Psoas muscle (tissue), 8 donors: ENCODE results near the gene NDRG4. TPM values are rescaled to one million over a fixed set of nuclear protein-coding genes. Genes with fewer than 3 reads are reported as not detected.

Experiments
- ATAC-seq, 4 donors: fragments of 200-7000 bp; cut with Tn5 transposase; one replicate each; pipeline ENCODE4 v1.9.1; 2020; ENCODE audit warnings: moderate library complexity in 3 of 4, mild to moderate bottlenecking in 2 of 4
- DNase-seq, 2 donors: peaks; one replicate each; pipeline ENCODE4 v3.0.0-alpha.2; 2020
- H3K27ac ChIP-seq: fragments of 200-600 bp; one replicate; pipeline ENCODE4 v1.8.0; 2022
- H3K27me3 ChIP-seq, 3 donors: fragments of 200-600 bp in 1 of 3; one replicate each; pipeline versions ENCODE4 v1.6.1 to v1.8.0; 2013 to 2022; ENCODE audit warnings: low read length in 2 of 3, mild to moderate bottlenecking in 2 of 3, moderate library complexity in 1 of 3; ENCODE audit not compliant: insufficient read depth in 3 of 3
- H3K36me3 ChIP-seq, 2 donors: fragments of 200-600 bp in 1 of 2; one replicate each; pipeline versions ENCODE4 v1.6.1 to v1.8.0; 2013 to 2022; ENCODE audit warnings: low read depth in 1 of 2, mild to moderate bottlenecking in 1 of 2, moderate library complexity in 1 of 2; ENCODE audit not compliant: insufficient read depth in 1 of 2
- H3K4me1 ChIP-seq: fragments of 200-600 bp; one replicate; pipeline ENCODE4 v1.8.0; 2022
- H3K4me3 ChIP-seq: fragments of 200-600 bp; one replicate; pipeline ENCODE4 v1.8.0; 2022; ENCODE audit warnings: mild to moderate bottlenecking
- H3K9me3 ChIP-seq: fragments of 200-600 bp; one replicate; pipeline ENCODE4 v1.8.0; 2022
- WGBS, 3 donors: extraction: QIAGEN DNeasy Blood & Tissue Kit; methylation state at CpG; one replicate each; pipeline versions ENCODE4 v1.1.6 to v1.1.7; 2013; 5-methylcytosine and 5-hydroxymethylcytosine counted together
- intact Hi-C, 2 donors: fragments of 100-400 bp; cut with DNase I; formaldehyde crosslinking; loops; one replicate each; pipeline versions ENCODE4 v1.11.0 to v1.14.2; 2022
- polyA plus RNA-seq, 3 donors: library from polyadenylated mRNA; stranded (reverse); fragments of 200-250 nt; gene quantifications; one replicate each; pipeline ENCODE4 v1.2.3, GENCODE V29; 2013
- total RNA-seq, 4 donors: library from RNA; stranded (reverse); fragmentation: NEBNext Ultra II Directional in 2 of 4; extraction: Animal tissue kit (Norgen Biotek cat#: 25700) in 2 of 4; gene quantifications; one replicate each; pipeline versions ENCODE4 v1.2.1 to v1.2.4, GENCODE V29; 2021 to 2023
- TF ChIP-seq, protein P1 (sequence below): fragments of 200-600 bp; IDR thresholded peaks from one replicate; pipeline ENCODE4 v1.8.0; 2022; ENCODE audit warnings: antibody characterized with exemption
- donor health status: healthy with polysubstance abuse.
- donor health status: DM: no; HTN: no; CAD: no; lungs with moderate emphysema.
- donor health status: Bipolar disorder and iron deficiency.
- donor health status: healthy.
- donor health status: DM: yes; HTN: yes; CAD: no.
- donor health status: DM: no; HTN: no; CAD: no.
- donor health status: DM: no; HTN: no; CAD: no.
- donor health status: DM: yes; HTN: yes; CAD: no.

NDRG4 gene
- total and polyA plus RNA-seq, 7 donors = 1.7 to 12.3 (median 2.5) TPM

DNA sequence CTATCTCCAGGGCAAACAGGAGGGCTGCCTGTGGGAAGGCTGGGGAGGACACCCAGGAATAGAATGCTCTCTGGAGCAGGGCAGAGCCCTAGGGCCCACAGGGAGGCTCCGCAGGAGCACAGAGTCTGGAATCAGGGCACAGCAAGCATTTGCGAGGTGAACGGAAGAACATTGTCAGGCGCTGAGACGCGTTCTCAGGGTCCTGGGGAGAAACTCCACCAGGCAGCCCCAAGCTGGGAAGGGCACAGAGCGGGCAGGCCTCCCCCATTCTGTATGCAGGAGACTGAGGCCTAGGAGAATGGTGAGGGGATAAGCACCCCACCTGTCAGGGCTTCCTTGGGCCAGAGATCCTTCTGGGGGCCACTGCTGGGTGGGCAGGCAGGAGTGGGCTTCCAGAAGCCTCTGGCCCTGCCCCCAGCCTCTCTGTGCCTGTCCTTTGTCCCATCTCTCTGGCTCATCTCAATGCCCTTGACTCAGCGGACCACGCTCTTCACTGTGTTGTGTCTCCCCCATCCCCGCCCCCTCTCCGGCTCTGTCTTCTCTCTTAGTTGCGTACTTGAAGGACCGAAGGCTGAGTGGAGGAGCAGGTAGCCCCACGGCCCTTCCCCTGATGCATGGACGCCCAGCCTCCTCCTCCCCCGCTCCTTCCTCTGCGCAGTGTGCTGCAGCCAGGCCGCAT lies 10.3 kb downstream of the NDRG4 start:
- peak in 1 of 2 donors; percentile 51 for DNase-seq
- no peak overlapping the region for H3K4me3 ChIP-seq
- 91 to 95% (median 94%) methylated on average over 18 of the region's 18 CpGs for WGBS, 3 donors
- H3K9me3 ChIP-seq = no peaks in the 10 kb centered on the region
- intact Hi-C loops = loop anchor here (5.0 to 10.0 kb wide), 3 partner anchors 147 to 225 kb away; partner anchors contain the start of gene GOT2 (in 1 of the 2)
- TF ChIP-seq, protein P1, sequence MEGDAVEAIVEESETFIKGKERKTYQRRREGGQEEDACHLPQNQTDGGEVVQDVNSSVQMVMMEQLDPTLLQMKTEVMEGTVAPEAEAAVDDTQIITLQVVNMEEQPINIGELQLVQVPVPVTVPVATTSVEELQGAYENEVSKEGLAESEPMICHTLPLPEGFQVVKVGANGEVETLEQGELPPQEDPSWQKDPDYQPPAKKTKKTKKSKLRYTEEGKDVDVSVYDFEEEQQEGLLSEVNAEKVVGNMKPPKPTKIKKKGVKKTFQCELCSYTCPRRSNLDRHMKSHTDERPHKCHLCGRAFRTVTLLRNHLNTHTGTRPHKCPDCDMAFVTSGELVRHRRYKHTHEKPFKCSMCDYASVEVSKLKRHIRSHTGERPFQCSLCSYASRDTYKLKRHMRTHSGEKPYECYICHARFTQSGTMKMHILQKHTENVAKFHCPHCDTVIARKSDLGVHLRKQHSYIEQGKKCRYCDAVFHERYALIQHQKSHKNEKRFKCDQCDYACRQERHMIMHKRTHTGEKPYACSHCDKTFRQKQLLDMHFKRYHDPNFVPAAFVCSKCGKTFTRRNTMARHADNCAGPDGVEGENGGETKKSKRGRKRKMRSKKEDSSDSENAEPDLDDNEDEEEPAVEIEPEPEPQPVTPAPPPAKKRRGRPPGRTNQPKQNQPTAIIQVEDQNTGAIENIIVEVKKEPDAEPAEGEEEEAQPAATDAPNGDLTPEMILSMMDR = no peak
- H3K4me1 ChIP-seq = no peaks in the 10 kb centered on the region
- H3K36me3 ChIP-seq = no peaks in the 10 kb centered on the region
- no peaks in the 10 kb centered on the region for H3K27me3 ChIP-seq
- H3K27ac ChIP-seq = no peak overlapping the region
- no peak for ATAC-seq

DNA sequence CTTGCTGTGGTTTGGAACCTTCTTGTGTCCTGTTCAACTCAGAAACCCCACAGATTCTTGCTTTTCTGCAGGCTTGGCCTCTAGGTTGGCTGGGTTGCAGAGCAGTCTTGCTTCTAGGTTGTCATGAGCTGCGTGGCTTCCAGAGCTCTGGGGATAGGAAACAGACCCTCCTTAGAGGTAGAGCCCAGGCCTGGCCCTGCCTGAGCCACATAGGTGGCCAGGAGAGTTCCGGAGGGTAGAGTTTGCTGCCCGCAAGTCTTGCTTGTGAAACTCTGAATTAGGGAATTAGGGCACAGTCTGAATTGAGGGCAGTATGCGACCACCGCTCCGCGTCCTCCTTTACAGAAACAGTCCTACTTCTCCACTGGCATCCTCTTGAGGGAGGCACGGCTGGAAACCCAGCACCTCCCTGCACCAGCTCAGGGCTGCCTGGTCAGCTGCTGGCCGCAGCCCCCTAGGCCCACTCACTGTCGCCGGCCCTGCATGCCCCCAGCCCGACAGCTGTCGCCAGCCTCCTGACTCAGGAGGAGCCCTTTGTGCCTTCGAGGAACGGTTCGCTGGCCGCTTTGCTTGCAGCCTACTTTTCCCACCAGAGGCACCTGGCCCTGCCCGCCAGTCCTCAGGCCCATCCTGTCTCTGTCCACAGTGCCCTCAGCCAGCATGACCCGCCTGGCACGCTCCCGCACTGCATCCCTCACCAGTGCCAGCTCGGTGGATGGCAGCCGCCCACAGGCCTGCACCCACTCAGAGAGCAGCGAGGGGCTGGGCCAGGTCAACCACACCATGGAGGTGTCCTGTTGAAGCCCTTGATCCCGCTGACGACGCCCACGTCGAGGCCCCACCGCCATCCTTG lies 11.1 kb downstream of the NDRG4 start:
- H3K4me3 ChIP-seq = no peak overlapping the region
- no peaks in the 10 kb centered on the region for H3K9me3 ChIP-seq
- ATAC-seq (no peak), DNase-seq (peak in 1 of 2 donors; percentile 41)
- no peaks in the 10 kb centered on the region for H3K27me3 ChIP-seq
- TF ChIP-seq, protein P1 = no peak
- intact Hi-C loops = loop anchor here (5.0 to 10.0 kb wide), 3 partner anchors 146 to 224 kb away; partner anchors contain the start of gene GOT2 (in 1 of the 2)
- no peaks in the 10 kb centered on the region for H3K36me3 ChIP-seq
- 62 to 77% (median 71%) methylated on average over 30 of the region's 30 CpGs for WGBS, 3 donors
- H3K4me1 ChIP-seq = no peaks in the 10 kb centered on the region
- no peak overlapping the region for H3K27ac ChIP-seq

DNA sequence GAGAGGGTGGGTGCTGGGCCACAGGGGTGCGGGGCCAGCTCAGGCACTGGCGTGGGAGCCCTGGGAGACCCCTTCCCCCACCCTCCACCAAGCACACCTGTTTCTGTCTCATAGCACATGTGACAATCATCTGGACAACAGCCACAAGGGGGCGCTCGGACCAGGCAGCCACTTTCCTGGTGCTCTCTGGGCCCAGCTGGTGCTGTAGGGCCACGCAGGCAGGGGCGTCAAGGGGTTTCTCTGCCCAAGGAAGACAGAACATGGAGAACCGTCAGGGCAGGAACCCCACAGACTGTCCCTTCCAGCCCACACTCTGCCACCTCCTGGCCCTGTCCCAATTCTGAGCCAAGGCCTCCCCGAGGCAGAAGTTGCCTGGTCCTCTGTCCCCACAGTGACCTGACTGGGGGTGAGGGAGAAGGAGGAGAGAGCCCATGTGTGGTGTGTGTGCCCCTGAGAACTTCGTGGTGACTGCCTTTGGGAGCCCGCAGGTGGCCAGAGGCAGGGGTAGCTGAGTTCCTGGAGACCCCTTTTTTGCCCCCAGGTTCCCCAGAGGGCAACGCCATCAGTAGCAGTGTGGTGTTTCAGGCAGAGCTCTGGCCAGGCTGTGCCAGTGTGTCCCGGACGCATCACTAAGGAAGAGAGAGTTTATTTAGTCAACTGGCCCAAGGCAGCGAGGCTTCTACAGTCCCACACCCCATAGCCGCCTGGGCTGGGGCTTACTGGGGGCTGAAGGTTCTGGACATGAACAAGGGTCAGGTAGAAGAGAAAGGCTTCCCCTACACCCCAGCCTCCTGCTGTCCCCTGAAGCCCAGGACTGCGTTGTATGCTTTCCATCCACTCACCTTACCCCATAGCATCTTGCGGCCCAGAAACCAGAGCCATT lies 12.2 kb downstream of the NDRG4 start:
- intact Hi-C loops = loop anchor here (5.0 to 10.0 kb wide), 3 partner anchors 145 to 223 kb away; partner anchors contain the start of gene GOT2 (in 1 of the 2)
- Histone ChIP-seq H3K9me3 (no peaks in the 10 kb centered on the region), H3K4me1 (peaks cover 7% of the 10 kb centered on the region), H3K27me3 (no peaks in the 10 kb centered on the region), H3K4me3 (no peak overlapping the region), H3K27ac (no peak overlapping the region), H3K36me3 (peaks cover 0 to 8% of the 10 kb centered on the region in 2 donors)
- TF ChIP-seq, protein P1 = peak; percentile 71
- 57 to 61% (median 58%) methylated on average over 17 of the region's 17 CpGs for WGBS, 3 donors
- DNase-seq (peak; percentile 82 to 91), ATAC-seq (peak; percentile 34 to 53 (median 52))

DNA sequence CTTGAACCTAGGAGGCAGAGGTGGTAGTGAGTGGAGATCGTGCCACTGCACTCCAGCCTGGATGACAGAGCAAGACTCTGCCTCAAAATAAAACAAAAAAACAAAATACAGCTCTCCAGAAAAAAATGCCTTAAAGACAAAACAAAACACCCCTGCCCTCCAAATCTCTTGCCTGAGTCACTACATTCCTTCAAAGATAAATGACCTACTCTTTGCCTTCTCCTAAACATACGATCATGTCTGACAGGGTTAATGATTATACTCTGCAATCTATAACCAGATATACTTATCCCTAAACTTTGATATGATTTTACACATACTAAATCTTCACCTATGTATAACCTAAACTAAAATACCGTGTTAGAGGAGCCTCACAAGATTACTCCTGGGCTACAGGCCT lies 13.9 kb downstream of the NDRG4 start:
- H3K36me3 ChIP-seq = peaks cover 9 to 25% of the 10 kb centered on the region in 2 donors

More for the DNA sequence above, 13.9 kb downstream of the NDRG4 start:
- TF ChIP-seq, protein P1 = no peak
- peak overlapping the region; percentile 88 for H3K4me3 ChIP-seq
- intact Hi-C loops = loop anchor here (5.0 to 10.0 kb wide), 3 partner anchors 143 to 221 kb away; partner anchors contain the start of gene GOT2 (in 1 of the 2)
- H3K27me3 ChIP-seq = no peaks in the 10 kb centered on the region
- H3K27ac ChIP-seq = peak overlapping the region; percentile 91
- H3K9me3 ChIP-seq = no peaks in the 10 kb centered on the region
- DNase-seq (no peak), ATAC-seq (no peak)
- WGBS, 3 donors = 91 to 95% (median 92%) methylated on average over 3 of the region's 3 CpGs
- H3K4me1 ChIP-seq = peaks cover 7% of the 10 kb centered on the region
